ENCODE measurements around the gene DZIP1L.

DNA sequence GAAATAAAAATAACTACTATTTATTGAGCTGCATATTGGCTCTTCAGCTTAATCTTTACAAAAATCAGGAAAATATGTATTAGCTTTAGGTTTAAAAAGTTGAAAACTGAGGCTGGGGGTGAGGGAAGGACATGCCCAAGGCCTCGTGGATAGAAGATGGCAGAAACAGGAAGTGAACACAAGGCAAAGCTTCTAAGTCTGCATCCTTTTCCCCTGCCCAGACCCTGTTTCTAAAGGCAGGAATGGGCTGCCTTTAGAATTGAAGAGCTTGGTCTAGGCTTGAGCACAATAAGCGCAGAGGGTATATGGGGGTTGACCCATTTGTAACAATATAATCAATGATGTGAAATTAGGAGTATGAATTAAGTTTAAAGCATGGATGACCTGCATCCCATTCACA lies 99.3 kb downstream of the DZIP1L start:
- TF ChIP-seq EZH2 (IDR thresholded peaks at IDR 0.05; ENCODE audit: low read depth): no peak
- TF ChIP-seq, protein P1, sequence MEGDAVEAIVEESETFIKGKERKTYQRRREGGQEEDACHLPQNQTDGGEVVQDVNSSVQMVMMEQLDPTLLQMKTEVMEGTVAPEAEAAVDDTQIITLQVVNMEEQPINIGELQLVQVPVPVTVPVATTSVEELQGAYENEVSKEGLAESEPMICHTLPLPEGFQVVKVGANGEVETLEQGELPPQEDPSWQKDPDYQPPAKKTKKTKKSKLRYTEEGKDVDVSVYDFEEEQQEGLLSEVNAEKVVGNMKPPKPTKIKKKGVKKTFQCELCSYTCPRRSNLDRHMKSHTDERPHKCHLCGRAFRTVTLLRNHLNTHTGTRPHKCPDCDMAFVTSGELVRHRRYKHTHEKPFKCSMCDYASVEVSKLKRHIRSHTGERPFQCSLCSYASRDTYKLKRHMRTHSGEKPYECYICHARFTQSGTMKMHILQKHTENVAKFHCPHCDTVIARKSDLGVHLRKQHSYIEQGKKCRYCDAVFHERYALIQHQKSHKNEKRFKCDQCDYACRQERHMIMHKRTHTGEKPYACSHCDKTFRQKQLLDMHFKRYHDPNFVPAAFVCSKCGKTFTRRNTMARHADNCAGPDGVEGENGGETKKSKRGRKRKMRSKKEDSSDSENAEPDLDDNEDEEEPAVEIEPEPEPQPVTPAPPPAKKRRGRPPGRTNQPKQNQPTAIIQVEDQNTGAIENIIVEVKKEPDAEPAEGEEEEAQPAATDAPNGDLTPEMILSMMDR (conservative IDR thresholded peaks at IDR 0.05): no peak

Measured in PC-9 (cell line).